HL-60 (cell line): ENCODE measurements around the gene GNAL.

Experiments used
- TF ChIP-seq, protein P1 (sequence below): IDR thresholded peaks from one replicate; pipeline ENCODE4 v1.5.1; 2011; ENCODE audit warnings: low read length, control low read depth, inconsistent platforms; ENCODE audit not compliant: insufficient read depth
- TF ChIP-seq, protein P2 (sequence below): IDR thresholded peaks from 2 replicates; pipeline ENCODE4 v1.6.1; 2012; ENCODE audit warnings: low read depth; ENCODE audit not compliant: insufficient replicate concordance

DNA sequence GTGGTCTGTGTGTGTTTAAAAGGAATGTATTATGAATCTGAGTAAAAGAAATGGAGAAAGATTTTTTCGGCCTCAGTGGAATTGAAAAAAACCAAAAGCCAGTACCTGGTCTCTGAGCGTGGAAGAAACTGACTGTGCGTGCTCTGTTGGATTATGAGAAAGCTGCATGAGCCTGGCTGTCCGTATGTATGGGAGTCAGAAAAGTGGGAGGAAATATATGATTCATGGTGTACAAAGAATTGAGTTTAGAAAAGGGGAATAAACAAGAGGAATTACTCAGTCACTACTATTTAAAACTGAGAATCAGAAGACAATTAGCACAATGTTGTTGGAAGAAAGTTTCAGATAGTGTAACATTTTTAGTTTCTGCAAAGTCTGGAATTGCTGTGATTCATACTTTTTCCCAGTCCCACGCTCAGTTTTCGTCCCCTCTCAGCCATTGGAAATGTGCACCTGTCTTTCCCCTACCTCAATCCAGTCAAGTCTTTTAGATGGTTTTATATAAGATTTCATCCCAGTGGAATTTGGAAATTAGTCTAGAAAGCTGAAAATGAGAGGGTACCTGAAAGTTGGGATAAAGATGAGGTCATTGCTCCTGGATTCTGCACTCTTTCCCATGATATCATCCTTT lies 95.7 kb downstream of the GNAL start:
- TF ChIP-seq, protein P1, sequence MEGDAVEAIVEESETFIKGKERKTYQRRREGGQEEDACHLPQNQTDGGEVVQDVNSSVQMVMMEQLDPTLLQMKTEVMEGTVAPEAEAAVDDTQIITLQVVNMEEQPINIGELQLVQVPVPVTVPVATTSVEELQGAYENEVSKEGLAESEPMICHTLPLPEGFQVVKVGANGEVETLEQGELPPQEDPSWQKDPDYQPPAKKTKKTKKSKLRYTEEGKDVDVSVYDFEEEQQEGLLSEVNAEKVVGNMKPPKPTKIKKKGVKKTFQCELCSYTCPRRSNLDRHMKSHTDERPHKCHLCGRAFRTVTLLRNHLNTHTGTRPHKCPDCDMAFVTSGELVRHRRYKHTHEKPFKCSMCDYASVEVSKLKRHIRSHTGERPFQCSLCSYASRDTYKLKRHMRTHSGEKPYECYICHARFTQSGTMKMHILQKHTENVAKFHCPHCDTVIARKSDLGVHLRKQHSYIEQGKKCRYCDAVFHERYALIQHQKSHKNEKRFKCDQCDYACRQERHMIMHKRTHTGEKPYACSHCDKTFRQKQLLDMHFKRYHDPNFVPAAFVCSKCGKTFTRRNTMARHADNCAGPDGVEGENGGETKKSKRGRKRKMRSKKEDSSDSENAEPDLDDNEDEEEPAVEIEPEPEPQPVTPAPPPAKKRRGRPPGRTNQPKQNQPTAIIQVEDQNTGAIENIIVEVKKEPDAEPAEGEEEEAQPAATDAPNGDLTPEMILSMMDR: no peak
- TF ChIP-seq, protein P2, sequence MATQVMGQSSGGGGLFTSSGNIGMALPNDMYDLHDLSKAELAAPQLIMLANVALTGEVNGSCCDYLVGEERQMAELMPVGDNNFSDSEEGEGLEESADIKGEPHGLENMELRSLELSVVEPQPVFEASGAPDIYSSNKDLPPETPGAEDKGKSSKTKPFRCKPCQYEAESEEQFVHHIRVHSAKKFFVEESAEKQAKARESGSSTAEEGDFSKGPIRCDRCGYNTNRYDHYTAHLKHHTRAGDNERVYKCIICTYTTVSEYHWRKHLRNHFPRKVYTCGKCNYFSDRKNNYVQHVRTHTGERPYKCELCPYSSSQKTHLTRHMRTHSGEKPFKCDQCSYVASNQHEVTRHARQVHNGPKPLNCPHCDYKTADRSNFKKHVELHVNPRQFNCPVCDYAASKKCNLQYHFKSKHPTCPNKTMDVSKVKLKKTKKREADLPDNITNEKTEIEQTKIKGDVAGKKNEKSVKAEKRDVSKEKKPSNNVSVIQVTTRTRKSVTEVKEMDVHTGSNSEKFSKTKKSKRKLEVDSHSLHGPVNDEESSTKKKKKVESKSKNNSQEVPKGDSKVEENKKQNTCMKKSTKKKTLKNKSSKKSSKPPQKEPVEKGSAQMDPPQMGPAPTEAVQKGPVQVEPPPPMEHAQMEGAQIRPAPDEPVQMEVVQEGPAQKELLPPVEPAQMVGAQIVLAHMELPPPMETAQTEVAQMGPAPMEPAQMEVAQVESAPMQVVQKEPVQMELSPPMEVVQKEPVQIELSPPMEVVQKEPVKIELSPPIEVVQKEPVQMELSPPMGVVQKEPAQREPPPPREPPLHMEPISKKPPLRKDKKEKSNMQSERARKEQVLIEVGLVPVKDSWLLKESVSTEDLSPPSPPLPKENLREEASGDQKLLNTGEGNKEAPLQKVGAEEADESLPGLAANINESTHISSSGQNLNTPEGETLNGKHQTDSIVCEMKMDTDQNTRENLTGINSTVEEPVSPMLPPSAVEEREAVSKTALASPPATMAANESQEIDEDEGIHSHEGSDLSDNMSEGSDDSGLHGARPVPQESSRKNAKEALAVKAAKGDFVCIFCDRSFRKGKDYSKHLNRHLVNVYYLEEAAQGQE: no peak
